PC-3 (cell line): ENCODE measurements around the gene EXOC6B.

Source experiments
- CTCF ChIP-seq: fragments of 300-600 bp; sonication (generic); conservative IDR thresholded peaks from 2 replicates; pipeline ENCODE4 v1.5.1; 2017; ENCODE audit warnings: antibody characterized with exemption, low read depth, mild to moderate bottlenecking, low read length
- EZH2 ChIP-seq: fragments of 300-600 bp; sonication (generic); IDR thresholded peaks from one replicate; pipeline ENCODE4 v1.6.1; 2017; ENCODE audit warnings: antibody characterized with exemption, mild to moderate bottlenecking, low read length; ENCODE audit not compliant: unreplicated experiment
- EZH2phosphoT487 ChIP-seq: fragments of 300-600 bp; sonication (generic); IDR thresholded peaks from 2 replicates; pipeline ENCODE4 v1.6.1; 2018; ENCODE audit warnings: mild to moderate bottlenecking, antibody characterized with exemption, low read length, borderline replicate concordance

DNA sequence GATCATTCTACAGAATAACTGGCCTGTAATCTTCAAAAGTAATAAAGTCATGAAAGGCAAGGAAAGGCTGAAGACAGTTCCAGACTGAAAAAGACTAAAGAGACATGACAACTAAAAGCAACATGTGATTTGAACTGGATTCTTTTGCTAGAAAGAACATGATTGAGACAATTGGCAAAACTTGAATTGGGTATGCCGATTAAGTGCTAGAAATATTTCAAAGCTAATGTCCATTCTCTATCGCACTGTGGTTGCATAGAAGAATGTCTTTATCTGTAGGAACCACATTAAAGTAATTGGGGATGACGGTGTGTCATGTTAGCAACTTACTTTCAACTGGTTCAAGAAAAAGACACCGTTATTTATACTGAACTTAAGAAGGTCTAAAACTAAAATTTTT lies 98.5 kb downstream of the EXOC6B start:
- TF ChIP-seq CTCF, result no peak
- no peak for TF ChIP-seq EZH2
- TF ChIP-seq EZH2phosphoT487, result no peak
